ENCODE results near the gene PPFIA4.

The PPFIA4 gene

GRCh38 chr1:203120325-203121153 lies 94.2 kb downstream of the PPFIA4 start:
- Histone ChIP-seq H3K27ac (replicated peaks; ENCODE audit: low read length) (no peak overlapping the region), H2AFZ (ENCODE audit: low read length) (no peak overlapping the region)
- no CpG with 5 or more reads among the region's 7 CpGs for WGBS, 2 donors (ENCODE audit: extremely low coverage in 2 of 2, insufficient read length in 2 of 2, insufficient replicate concordance in 1 of 2)

GRCh38 chr1:203121186-203122015 lies 95.1 kb downstream of the PPFIA4 start:
- Histone ChIP-seq H3K4me1 (ENCODE audit: control insufficient read depth in 2 of 2, insufficient read depth in 1 of 2, low read depth in 1 of 2, low read length in 2 of 2) (peaks cover 0 to 7% of the 10 kb centered on the region in 2 donors), H3K36me3 (replicated peaks in 1 of 2; ENCODE audit: control insufficient read depth in 2 of 2, insufficient read depth in 2 of 2, low read length in 2 of 2) (no peaks in the 10 kb centered on the region), H3K79me1 (ENCODE audit: low read depth, low read length) (no peaks in the 10 kb centered on the region), H2AK5ac (ENCODE audit: low read depth, low read length) (peak overlapping the region; percentile 42), H3K23ac (ENCODE audit: low read depth, low read length, poor library complexity) (no peak overlapping the region), H3K4me2 (ENCODE audit: insufficient read depth, low read length, poor library complexity, severe bottlenecking) (no peak overlapping the region), H3K27ac (replicated peaks; ENCODE audit: low read length) (no peak overlapping the region), H4K8ac (ENCODE audit: low read depth, low read length) (no peak overlapping the region), H3K4ac (ENCODE audit: low read length) (no peak overlapping the region), H3K4me3 (ENCODE audit: low read length in 2 of 2) (no peak overlapping the region), H2BK120ac (ENCODE audit: low read depth, low read length) (no peak overlapping the region), H3K27me3 (ENCODE audit: control insufficient read depth in 3 of 3, insufficient read depth in 3 of 3, low read depth in 1 of 3, low read length in 3 of 3) (peaks cover 0 to 46% (median 5%) of the 10 kb centered on the region in 3 experiments), H2BK15ac (ENCODE audit: low read length) (no peak overlapping the region), H2AFZ (ENCODE audit: low read length) (no peak overlapping the region), H2BK5ac (ENCODE audit: low read length) (no peak overlapping the region), H4K91ac (ENCODE audit: low read depth, low read length, poor library complexity) (no peak overlapping the region), H3K14ac (ENCODE audit: low read length) (peak overlapping the region; percentile 6), H3K9ac (ENCODE audit: low read depth, low read length, poor library complexity) (no peak overlapping the region), H3K18ac (ENCODE audit: low read length) (no peak overlapping the region), H2BK12ac (ENCODE audit: low read length) (no peak overlapping the region), H3K9me3 (replicated peaks in 1 of 2; ENCODE audit: control insufficient read depth in 2 of 2, insufficient read depth in 1 of 2, low read depth in 1 of 2, low read length in 2 of 2) (no peaks in the 10 kb centered on the region)
- DNase-seq (ENCODE audit: low spot score), result no peak
- no CpG with 5 or more reads among the region's 11 CpGs for WGBS, 2 donors (ENCODE audit: extremely low coverage in 2 of 2, insufficient read length in 2 of 2, insufficient replicate concordance in 1 of 2)

More at GRCh38 chr1:203120325-203121153, 94.2 kb downstream of the PPFIA4 start:
- H3K27me3 ChIP-seq (ENCODE audit: control insufficient read depth in 3 of 3, insufficient read depth in 3 of 3, low read depth in 1 of 3, low read length in 3 of 3), result peaks cover 0 to 52% (median 5%) of the 10 kb centered on the region in 3 experiments
- H3K4ac ChIP-seq (ENCODE audit: low read length), result no peak overlapping the region
- peak overlapping the region; percentile 4 for H2BK15ac ChIP-seq (ENCODE audit: low read length)
- H3K4me3 ChIP-seq (ENCODE audit: low read length in 2 of 2), result no peak overlapping the region
- H2BK120ac ChIP-seq (ENCODE audit: low read depth, low read length), result no peak overlapping the region
- H3K36me3 ChIP-seq (replicated peaks in 1 of 2; ENCODE audit: control insufficient read depth in 2 of 2, insufficient read depth in 2 of 2, low read length in 2 of 2), result no peaks in the 10 kb centered on the region
- no peak for DNase-seq (ENCODE audit: low spot score)
- H3K23ac ChIP-seq (ENCODE audit: low read depth, low read length, poor library complexity), result no peak overlapping the region
- H2BK12ac ChIP-seq (ENCODE audit: low read length), result no peak overlapping the region
- H3K18ac ChIP-seq (ENCODE audit: low read length), result peak overlapping the region; percentile 59
- peak overlapping the region; percentile 39 for H2AK5ac ChIP-seq (ENCODE audit: low read depth, low read length)
- peak overlapping the region; percentile 10 for H3K9ac ChIP-seq (ENCODE audit: low read depth, low read length, poor library complexity)
- no peak overlapping the region for H4K8ac ChIP-seq (ENCODE audit: low read depth, low read length)
- no peaks in the 10 kb centered on the region for H3K9me3 ChIP-seq (replicated peaks in 1 of 2; ENCODE audit: control insufficient read depth in 2 of 2, insufficient read depth in 1 of 2, low read depth in 1 of 2, low read length in 2 of 2)
- peaks cover 0 to 4% of the 10 kb centered on the region in 2 donors for H3K4me1 ChIP-seq (ENCODE audit: control insufficient read depth in 2 of 2, insufficient read depth in 1 of 2, low read depth in 1 of 2, low read length in 2 of 2)
- H4K91ac ChIP-seq (ENCODE audit: low read depth, low read length, poor library complexity), result no peak overlapping the region
- H3K14ac ChIP-seq (ENCODE audit: low read length), result no peak overlapping the region
- no peaks in the 10 kb centered on the region for H3K79me1 ChIP-seq (ENCODE audit: low read depth, low read length)
- no peak overlapping the region for H2BK5ac ChIP-seq (ENCODE audit: low read length)
- H3K4me2 ChIP-seq (ENCODE audit: insufficient read depth, low read length, poor library complexity, severe bottlenecking), result no peak overlapping the region

- DNase-seq (ENCODE audit: low spot score), result no peak
- no peak overlapping the region for H3K4me2 ChIP-seq (ENCODE audit: insufficient read depth, low read length, poor library complexity, severe bottlenecking)
- H3K27me3 ChIP-seq (ENCODE audit: control insufficient read depth in 3 of 3, insufficient read depth in 3 of 3, low read depth in 1 of 3, low read length in 3 of 3), result peaks cover 0 to 51% (median 6%) of the 10 kb centered on the region in 3 experiments
- peak overlapping the region; percentile 65 for H2AK5ac ChIP-seq (ENCODE audit: low read depth, low read length)
- no peak overlapping the region for H2BK5ac ChIP-seq (ENCODE audit: low read length)
- H2AFZ ChIP-seq (ENCODE audit: low read length), result no peak overlapping the region
- no peak overlapping the region for H3K4ac ChIP-seq (ENCODE audit: low read length)
- H2BK12ac ChIP-seq (ENCODE audit: low read length), result no peak overlapping the region
- no peaks in the 10 kb centered on the region for H3K9me3 ChIP-seq (replicated peaks in 1 of 2; ENCODE audit: control insufficient read depth in 2 of 2, insufficient read depth in 1 of 2, low read depth in 1 of 2, low read length in 2 of 2)
- H3K18ac ChIP-seq (ENCODE audit: low read length), result peak overlapping the region; percentile 29
- peak overlapping the region; percentile 17 for H4K91ac ChIP-seq (ENCODE audit: low read depth, low read length, poor library complexity)
- no peak overlapping the region for H3K9ac ChIP-seq (ENCODE audit: low read depth, low read length, poor library complexity)
- H3K79me1 ChIP-seq (ENCODE audit: low read depth, low read length), result no peaks in the 10 kb centered on the region
- no peak overlapping the region for H3K27ac ChIP-seq (replicated peaks; ENCODE audit: low read length)
- no peak overlapping the region for H3K4me3 ChIP-seq (ENCODE audit: low read length in 2 of 2)
- H3K4me1 ChIP-seq (ENCODE audit: control insufficient read depth in 2 of 2, insufficient read depth in 1 of 2, low read depth in 1 of 2, low read length in 2 of 2), result peaks cover under 1 to 14% of the 10 kb centered on the region in 2 donors
- peak overlapping the region; percentile 40 for H3K23ac ChIP-seq (ENCODE audit: low read depth, low read length, poor library complexity)
- no peaks in the 10 kb centered on the region for H3K36me3 ChIP-seq (replicated peaks in 1 of 2; ENCODE audit: control insufficient read depth in 2 of 2, insufficient read depth in 2 of 2, low read length in 2 of 2)
- no peak overlapping the region for H4K8ac ChIP-seq (ENCODE audit: low read depth, low read length)
- no peak overlapping the region for H3K14ac ChIP-seq (ENCODE audit: low read length)
- no peak overlapping the region for H2BK120ac ChIP-seq (ENCODE audit: low read depth, low read length)
- peak overlapping the region; percentile 42 for H2BK15ac ChIP-seq (ENCODE audit: low read length)
- WGBS, 2 donors (ENCODE audit: extremely low coverage in 2 of 2, insufficient read length in 2 of 2, insufficient replicate concordance in 1 of 2), result no CpG with 5 or more reads among the region's 2 CpGs
These were observed 95.9 kb downstream of the PPFIA4 start for GRCh38 chr1:203122159-203122558.

GRCh38 chr1:203124011-203124410 lies 97.7 kb downstream of the PPFIA4 start:
- Histone ChIP-seq H4K91ac (ENCODE audit: low read depth, low read length, poor library complexity) (no peak overlapping the region), H3K79me1 (ENCODE audit: low read depth, low read length) (no peaks in the 10 kb centered on the region), H2BK120ac (ENCODE audit: low read depth, low read length) (no peak overlapping the region), H4K8ac (ENCODE audit: low read depth, low read length) (no peak overlapping the region), H3K27ac (replicated peaks; ENCODE audit: low read length) (no peak overlapping the region), H3K27me3 (ENCODE audit: control insufficient read depth in 3 of 3, insufficient read depth in 3 of 3, low read depth in 1 of 3, low read length in 3 of 3) (peaks cover 0 to 57% (median 13%) of the 10 kb centered on the region in 3 experiments), H3K4me1 (ENCODE audit: control insufficient read depth in 2 of 2, insufficient read depth in 1 of 2, low read depth in 1 of 2, low read length in 2 of 2) (peaks cover 9 to 22% of the 10 kb centered on the region in 2 donors), H3K4me2 (ENCODE audit: insufficient read depth, low read length, poor library complexity, severe bottlenecking) (no peak overlapping the region), H2BK5ac (ENCODE audit: low read length) (no peak overlapping the region), H3K4me3 (ENCODE audit: low read length in 2 of 2) (no peak overlapping the region), H2AK5ac (ENCODE audit: low read depth, low read length) (no peak overlapping the region), H2AFZ (ENCODE audit: low read length) (no peak overlapping the region), H2BK12ac (ENCODE audit: low read length) (no peak overlapping the region), H3K23ac (ENCODE audit: low read depth, low read length, poor library complexity) (peak overlapping the region; percentile 27), H3K14ac (ENCODE audit: low read length) (no peak overlapping the region), H3K18ac (ENCODE audit: low read length) (peak overlapping the region; percentile 5), H3K9me3 (replicated peaks in 1 of 2; ENCODE audit: control insufficient read depth in 2 of 2, insufficient read depth in 1 of 2, low read depth in 1 of 2, low read length in 2 of 2) (no peaks in the 10 kb centered on the region), H3K4ac (ENCODE audit: low read length) (no peak overlapping the region), H3K36me3 (replicated peaks in 1 of 2; ENCODE audit: control insufficient read depth in 2 of 2, insufficient read depth in 2 of 2, low read length in 2 of 2) (no peaks in the 10 kb centered on the region), H3K9ac (ENCODE audit: low read depth, low read length, poor library complexity) (peak overlapping the region; percentile 47), H2BK15ac (ENCODE audit: low read length) (no peak overlapping the region)
- DNase-seq (ENCODE audit: low spot score), result no peak
- WGBS, 2 donors (ENCODE audit: extremely low coverage in 2 of 2, insufficient read length in 2 of 2, insufficient replicate concordance in 1 of 2), result no CpG with 5 or more reads among the region's 5 CpGs

Data from neuronal stem cell (in vitro differentiated cells).